Hematopoietic multipotent progenitor cell (in vitro differentiated cells): Measurements from ENCODE around the gene FAM184A. TPM values are rescaled to one million over a fixed set of nuclear protein-coding genes. Genes with fewer than 3 reads are reported as not detected.
"Not testable (repeated sequence)": the region's sequence is repeated elsewhere in the genome, so short reads cannot be mapped to it uniquely, and the experiment has no call there.

Experiments used
- DNase-seq, 3 donors: peaks; one replicate each; pipeline ENCODE4 v3.0.0-alpha.2; 2011 to 2015; ENCODE audit warnings: low read depth in 2 of 3, low spot score in 2 of 3
- total RNA-seq: library from RNA; depleted of rRNA; stranded (reverse); fragments of >200 nt; gene quantifications from one replicate; pipeline ENCODE4 v1.2.3, GENCODE V29; 2012

FAM184A gene
- total RNA-seq, 1 donor: 0.27 TPM

GRCh38 chr6:119022796-119023195, 55.7 kb downstream of the FAM184A start:
- DNase-seq: no peak

DNA sequence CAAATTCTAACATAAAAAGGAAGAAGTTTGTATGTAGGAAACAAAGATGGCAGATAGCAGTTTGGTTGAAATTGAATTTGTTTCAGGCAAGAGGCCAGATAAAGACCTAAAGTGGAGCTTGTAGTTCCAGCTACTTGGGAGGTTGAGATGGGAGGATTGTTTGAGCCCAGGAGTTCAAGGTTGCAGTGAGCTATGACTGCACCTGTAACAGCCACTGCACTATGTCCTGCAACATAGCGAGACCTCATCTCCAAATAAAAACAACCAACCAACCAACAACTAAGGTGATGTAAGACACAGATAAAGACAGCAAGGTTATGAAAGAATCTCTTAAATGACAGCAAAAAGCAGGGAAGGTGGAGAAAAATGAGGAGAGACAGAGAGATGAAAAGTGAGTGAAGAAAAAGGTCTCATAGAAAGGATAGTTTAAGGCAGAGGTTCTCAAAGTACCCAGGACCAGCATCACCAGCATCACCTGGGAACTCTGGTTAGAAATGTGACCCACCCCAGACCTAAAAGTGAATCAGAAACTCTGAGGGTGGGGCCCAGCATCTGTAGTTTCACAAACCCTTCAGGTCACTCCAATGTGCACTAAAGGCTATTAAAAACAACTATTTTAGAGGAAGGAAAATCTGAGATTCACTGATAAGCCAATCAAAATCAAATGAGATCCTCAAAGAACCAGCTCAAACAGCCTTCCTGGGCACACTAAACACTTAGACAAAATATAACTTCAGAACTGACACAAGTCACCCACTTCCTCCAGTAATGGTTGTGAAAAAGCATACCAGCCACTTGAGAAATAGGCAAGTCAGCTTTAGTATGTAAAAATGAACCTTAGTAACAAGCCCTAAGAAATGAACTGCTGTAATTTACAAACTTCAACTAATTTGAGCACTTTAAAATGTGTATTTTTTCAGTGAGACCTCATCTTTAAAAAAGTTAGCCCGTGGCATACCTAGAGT, 57.6 kb downstream of the FAM184A start:
- DNase-seq: no peak

DNA sequence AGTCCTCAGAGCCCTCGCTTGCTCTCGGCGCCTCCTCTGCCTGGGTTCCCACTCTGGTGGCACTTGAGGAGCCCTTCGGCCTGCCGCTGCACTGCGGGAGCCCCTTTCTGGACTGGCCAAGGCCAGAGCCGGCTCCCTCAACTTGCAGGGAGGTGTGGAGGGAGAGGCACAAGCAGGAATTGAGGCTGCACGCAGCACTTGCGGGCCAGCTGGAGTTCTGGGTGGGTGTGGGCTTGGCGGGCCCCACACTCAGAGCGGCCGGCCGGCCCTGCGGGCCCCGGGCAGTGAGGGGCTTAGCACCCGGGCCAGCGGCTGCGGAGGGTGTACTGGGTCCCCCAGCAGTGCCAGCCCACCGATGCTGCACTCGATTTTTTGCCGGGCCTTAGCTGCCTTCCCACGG, 63.3 kb downstream of the FAM184A start:
- DNase-seq: not testable (repeated sequence)

GRCh38 chr6:119012521-119012920, 65.9 kb downstream of the FAM184A start:
- DNase-seq: no peak

- DNase-seq: not testable (repeated sequence)
Observed at GRCh38 chr6:119009266-119009665, 69.2 kb downstream of the FAM184A start.

DNA sequence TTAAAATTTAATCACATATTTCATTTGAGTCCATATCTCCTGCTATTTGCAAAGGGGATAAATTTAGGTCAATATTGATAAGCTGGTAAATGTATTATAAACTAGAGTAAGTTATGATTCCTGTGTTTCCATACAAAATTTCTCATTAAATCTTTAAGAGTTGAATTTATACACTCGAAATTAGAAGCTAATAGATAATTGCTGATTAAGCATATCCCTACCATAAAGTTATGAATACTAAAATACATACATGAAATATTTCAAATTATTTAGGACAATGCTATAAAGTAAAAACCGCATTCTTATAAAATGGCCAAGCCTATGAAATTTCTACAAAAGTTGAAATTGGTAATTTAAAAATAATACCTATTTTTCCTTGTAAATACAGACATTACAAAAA, 71.5 kb downstream of the FAM184A start:
- no peak for DNase-seq

DNA sequence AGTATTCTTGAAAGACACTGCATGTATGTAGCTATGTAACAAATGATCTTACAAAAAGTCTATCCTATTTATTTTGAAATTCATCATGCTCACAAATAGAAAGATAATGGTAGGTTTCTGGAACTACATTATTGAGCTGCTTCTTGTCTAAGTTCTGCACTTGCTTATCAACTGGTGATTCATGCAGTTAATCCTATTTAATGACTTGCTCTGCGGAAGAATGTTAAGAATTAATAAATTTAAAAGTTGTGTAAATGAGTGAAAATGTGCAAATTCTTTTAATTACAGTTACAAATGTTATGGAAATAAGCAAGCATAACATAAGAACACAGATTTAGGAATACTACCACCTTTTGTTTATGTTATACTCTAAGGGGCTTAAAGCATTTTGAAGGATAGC, 76.4 kb downstream of the FAM184A start:
- no peak for DNase-seq

- no peak for DNase-seq
Observed at GRCh38 chr6:118999494-119000040, 78.9 kb downstream of the FAM184A start.

DNA sequence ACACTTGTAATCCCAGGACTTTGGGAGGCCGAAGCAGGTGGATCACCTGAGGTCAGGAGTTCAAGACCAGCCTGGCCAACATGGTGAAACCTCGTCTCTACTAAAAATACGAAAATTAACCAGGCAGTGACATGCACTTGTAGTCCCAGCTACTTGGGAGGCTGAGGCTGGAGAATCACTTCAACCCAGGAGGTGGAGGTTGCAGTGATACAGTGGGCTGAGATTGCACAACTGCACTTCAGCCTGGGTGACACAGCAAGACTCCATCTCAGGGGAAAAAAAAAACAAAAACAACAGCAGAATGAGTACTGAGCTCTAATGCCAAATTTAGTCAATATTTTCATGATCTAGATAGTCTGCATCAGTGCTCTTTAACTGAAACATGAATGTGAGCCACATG, 81.0 kb downstream of the FAM184A start:
- not testable (repeated sequence) for DNase-seq

DNA sequence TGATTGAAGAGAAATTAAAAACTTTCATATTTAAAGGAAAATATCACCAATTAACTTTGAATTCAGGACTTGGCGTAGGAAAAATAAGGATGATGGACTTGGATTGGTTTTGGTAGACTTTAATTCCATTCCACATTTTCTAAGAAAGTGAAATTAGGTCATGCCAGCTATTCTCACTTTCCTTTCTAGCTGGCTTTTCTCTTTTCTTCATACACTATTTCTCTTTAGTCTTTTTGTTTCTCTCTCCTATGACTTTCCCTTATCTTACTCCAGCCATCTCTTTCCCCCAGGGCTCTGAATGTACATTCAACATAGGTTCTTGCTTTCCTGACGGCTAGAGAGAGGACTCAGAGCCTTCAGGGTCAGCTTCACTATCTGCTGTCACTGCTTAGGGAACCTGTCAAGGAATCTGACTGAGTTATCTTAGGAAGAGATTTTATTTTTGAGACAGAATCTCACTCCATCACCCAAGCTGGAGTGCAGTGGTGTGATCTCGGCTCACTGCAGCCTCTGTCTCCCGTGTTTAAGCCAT, 82.1 kb downstream of the FAM184A start:
- no peak for DNase-seq

DNA sequence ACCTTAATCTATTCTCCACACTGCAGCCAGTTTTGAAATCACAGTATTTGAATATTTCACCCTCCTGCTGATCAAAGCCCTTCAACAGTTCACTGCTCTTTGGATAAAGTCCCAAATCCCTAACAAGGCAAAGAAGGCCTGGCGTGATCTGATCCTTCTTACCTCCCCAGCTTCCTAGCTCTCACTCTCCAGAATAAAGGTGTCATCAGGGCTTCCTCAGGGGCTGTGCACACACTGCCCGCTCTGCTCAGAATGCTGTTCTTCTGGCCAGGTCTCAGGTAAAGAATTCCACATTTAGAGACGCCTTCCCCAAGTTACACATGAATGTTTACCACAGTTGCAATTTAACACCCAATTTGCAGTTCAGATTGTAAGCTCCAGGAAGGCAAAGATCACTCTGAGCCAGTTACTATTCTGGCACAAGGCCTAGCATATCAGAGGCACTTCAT, 84.6 kb downstream of the FAM184A start:
- no peak for DNase-seq

DNA sequence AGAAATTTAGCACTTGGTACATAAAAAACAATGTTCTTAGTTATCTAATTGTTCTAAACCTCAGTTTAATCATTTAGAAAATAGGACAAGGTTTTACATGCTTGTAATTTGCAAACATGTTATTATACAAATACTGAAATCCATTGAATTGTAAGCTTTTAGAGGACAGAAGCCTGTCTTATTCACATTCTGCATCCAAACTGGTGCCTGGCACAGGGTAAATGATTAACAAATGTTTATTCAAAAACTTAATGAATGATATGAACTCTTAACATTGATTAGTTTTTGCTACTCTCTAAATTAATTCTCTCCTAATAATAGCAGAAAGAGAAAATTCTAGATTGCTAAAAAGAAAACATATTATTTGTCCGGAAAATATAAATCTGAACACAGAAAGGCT, 85.1 kb downstream of the FAM184A start:
- no peak for DNase-seq

DNA sequence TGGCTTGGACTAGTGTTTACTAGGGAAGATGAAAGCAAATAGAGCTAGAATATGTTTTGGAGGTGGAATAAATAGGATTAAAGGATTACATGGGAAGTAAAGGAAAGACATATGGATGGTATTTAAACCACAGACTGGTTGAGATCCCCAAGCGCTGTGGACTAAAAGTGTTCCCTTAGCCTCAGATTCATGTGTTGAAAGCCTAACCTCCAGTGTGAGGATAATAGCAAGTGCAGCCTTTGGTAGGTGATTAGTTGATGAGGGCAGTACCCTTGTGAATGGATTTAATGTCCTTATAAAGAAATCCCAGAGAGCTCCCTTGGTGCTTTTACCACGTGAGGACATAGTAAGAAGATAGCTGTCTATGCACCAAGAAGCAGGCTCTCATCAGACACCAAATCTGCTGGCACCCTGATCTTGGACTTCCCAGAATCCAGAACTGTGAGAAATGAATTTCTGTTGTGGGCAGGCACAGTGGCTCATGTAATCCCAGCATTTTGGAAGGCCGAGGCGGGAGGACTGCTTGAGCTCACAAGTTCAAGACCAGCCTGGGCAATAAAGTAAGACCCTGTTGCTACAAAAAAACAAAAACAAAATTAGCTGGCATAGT, 86.2 kb downstream of the FAM184A start:
- DNase-seq: no peak

- no peak for DNase-seq
Observed at GRCh38 chr6:118986312-118986711, 92.2 kb downstream of the FAM184A start.

GRCh38 chr6:118985123-118985830, 93.2 kb downstream of the FAM184A start:
- DNase-seq: no peak

GRCh38 chr6:118984342-118984741, 94.1 kb downstream of the FAM184A start:
- no peak for DNase-seq

GRCh38 chr6:118982575-118982911, 95.9 kb downstream of the FAM184A start:
- DNase-seq: no peak

DNA sequence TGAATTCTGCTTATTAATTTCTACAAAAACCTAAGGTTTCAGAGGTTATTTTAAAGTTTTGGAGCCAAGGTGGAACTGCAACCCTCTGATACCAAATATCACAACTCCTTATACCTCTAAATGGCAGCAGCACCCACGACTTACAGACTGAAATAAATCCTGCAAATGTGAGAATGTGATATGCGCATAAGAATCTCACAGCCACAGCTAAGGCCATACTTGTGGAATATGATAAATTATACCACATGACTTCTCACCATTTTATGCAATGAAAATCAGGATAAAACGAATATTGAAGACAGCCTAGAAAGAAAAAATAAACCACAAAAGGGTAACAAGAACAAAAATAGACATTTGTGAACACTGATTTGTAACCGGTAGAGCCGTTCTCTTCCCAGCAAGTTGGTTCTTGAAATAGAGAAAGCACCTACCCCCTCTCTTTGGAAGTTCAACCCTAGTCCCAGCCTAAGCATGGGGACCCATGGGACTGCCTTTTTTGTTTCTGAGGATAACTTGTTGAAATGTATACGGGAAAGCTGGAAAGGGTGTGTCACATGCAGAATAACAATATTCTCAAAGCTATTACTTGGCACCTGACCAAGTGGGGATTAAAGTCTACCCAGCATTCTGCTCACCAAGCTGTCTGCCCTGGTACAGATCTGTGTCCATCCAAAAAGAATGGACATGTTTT, 96.4 kb downstream of the FAM184A start:
- DNase-seq: no peak

- DNase-seq: no peak
Observed at GRCh38 chr6:118980063-118980462, 98.4 kb downstream of the FAM184A start.

DNA sequence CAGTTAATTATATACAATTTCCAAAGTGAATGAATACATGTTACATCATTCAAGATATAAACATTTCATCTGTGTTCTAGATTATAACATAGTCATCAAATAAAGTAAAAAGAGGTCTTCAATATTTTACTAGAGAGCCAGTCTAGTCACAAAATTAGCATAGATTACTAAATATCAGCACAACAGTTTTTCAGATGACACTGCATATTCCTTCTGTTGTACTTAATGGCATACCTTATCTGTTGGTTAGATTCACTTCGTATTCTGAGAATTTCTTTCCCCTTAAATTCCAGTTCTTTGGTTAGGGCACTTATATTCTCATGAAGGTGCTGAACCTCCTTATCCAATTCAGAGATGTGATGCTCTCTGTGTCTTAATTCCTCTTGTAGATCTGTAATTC, 103.7 kb downstream of the FAM184A start:
- DNase-seq: no peak
